Stimulated activated CD8-positive, alpha-beta memory T cell treated with anti-CD3 and anti-CD28 coated beads, Interleukin-7, amount 100 ng/mL, for 1 hour (primary cell): ENCODE data around the gene MBD4.

Experiments used
- DNase-seq, 2 donors: peaks; one replicate each; pipeline ENCODE4 v3.0.0-alpha.2; 2020; ENCODE audit warnings: low read depth in 2 of 2

The MBD4 gene

DNA sequence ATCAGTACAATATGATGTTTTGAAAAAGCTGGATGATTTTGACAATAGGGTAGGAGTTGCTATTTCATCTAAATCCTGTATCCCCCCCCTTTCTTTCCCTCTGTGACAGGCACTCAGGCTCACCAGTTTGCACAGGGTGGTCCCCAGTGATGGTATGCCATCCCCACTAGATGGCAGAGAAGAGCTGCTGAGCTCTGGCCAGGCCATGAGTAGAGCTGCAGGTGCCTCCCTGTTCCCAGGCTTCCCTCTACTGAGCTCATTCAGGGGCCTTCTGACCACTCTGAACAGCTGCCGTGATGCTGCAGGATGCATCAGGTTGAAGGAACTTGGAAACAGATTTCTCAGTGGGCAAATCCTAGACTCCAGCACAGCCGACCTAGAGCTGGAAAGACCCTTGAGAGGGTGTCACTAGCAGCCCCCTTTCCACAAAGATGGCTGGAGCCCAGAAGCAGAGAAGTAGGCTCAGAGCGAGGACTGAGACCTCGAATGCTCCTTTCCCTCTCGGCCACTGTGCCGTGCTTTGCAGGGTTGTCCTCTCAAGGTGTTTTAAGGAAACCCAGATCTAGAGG is 56.4 kb downstream of the MBD4 start:
- peak in 1 of 2 donors; percentile 17 for DNase-seq

- DNase-seq = no peak
Measured at GRCh38 chr3:129382366-129382765, 57.4 kb downstream of the MBD4 start.
